Renal pelvis (tissue), 4 donors: ENCODE results near the gene SHISA4. TPM values are rescaled to one million over a fixed set of nuclear protein-coding genes. Genes with fewer than 3 reads are reported as not detected.

Experiments
- DNase-seq: peaks from one replicate; pipeline ENCODE4 v3.0.0-alpha.2; 2013
- polyA plus RNA-seq, 3 donors: library from polyadenylated mRNA; unstranded; fragments of 120-200 nt; gene quantifications; one replicate each; pipeline ENCODE4 v1.2.1, GENCODE V29; 2013; ENCODE audit not compliant: insufficient read length in 3 of 3

SHISA4 gene
- polyA plus RNA-seq, 3 donors: 16.2 to 17.1 (median 16.9) TPM

DNA sequence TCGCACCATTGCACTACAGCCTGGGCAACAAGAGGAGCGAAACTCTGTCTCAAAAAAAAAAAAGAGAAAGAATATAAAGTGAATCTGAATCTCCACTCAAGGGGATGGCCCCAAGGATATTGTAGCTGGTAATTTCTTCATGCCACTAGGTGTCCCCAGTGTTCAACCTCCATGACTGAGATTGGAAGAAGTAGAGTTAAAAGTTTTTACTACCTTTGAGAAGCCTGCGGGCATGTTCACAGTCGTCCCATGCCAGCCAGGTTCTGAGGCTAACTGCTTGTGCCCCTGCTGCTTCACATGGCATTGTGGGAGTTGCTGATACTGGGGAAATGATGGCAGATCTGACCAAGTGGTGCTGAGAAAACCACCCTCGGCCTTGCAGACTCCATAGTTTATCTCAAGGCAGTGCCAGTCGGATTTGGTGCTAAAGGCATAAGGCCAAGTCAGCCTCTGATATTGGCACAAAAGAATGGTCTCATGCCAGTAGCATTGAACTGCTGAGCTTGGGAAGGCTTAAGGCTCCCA, 10.8 kb upstream of the SHISA4 start:
- peak; percentile 67 for DNase-seq

- no peak for DNase-seq
These were observed 7.6 kb upstream of the SHISA4 start for GRCh38 chr1:201880928-201881571.

DNA sequence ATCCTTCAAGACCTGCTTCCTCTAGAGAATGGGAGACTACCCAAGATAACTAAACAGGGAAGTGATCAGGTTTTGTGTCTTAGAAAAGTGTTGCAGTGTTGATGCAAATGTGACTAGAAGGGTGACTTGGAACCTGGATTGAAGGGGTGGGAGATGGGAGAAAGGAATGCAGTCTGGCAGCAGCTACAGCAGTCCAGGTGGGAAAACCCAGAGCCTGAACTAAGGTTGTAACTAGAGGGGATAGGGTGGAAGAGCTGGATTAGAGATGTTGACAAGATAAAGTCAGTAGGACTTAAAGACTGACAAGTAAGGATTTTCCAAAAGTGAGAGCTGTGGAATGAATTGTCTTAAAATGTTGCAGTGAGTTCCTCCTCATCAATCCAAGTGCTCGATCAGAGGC, 7.1 kb upstream of the SHISA4 start:
- no peak for DNase-seq

GRCh38 chr1:201882665-201883132, 6.0 kb upstream of the SHISA4 start:
- DNase-seq: no peak

DNA sequence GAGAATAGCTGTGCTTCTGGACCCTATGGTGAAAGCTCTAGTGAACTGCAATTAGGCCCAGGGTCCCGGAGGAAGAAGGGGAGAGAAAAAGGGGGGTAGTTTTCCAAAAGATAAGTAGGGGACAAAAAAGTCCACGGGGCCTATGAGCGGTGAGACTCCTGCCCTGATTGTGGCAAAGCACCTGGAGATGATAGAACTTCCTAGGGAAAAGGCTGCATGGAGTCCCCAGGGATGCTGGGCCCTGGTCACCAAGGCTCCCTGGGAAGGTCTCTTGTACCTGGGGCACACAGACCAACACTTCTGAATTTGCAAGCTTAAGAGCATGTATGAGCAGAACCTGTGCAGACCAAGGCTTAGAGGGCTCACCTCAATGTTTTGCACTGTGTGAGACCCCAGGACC, 5.4 kb upstream of the SHISA4 start:
- no peak for DNase-seq

DNA sequence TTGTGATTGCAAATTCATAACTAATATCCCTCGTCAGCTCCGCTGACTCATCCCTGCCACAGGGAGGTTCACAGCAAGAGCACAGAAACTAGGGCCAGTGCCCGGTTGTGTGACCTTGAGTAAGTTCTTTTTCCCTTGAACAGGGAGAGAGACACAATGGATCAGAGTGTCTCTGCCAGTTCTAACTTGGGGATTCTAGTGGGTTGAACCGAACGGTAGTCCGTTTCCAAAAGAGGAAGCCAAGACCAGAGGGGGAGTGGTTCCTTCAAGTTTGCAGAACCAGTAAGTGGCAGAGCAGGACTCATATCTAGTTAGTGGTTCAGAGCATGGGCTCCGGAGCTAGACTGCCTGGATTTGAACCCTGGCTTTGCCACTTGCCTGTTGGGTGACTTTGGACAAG, 4.9 kb upstream of the SHISA4 start:
- no peak for DNase-seq

- no peak for DNase-seq
These were observed 4.3 kb upstream of the SHISA4 start for GRCh38 chr1:201884425-201884824.

DNA sequence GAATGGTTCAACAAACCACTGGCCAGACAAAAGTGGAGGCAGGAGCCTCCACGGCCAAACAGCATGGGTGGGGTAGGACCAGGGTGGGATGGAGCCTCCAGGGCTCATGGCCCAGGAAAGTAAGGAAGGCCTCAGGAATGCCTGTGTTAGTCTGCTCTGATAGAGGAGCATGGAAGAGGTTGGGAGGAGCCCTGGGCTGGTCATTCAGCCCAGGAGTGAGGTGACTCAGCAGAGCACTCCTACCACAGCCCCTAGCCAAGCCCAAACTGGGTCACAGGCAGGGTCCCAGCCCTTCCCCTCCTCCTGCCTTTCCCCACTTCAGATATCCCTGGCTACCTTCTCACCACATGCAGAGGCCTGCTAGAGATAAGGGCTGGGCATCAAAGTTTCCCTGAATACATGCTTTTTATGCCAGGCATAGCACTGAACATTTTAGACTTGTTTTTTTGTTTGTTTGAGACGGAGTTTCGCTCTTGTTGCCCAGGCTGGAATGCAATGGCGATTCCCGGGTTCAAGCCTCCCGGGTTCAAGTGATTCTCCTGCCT, 3.1 kb upstream of the SHISA4 start:
- DNase-seq: no peak

- DNase-seq: no peak
These were observed 2.4 kb upstream of the SHISA4 start for GRCh38 chr1:201886103-201886885.

DNA sequence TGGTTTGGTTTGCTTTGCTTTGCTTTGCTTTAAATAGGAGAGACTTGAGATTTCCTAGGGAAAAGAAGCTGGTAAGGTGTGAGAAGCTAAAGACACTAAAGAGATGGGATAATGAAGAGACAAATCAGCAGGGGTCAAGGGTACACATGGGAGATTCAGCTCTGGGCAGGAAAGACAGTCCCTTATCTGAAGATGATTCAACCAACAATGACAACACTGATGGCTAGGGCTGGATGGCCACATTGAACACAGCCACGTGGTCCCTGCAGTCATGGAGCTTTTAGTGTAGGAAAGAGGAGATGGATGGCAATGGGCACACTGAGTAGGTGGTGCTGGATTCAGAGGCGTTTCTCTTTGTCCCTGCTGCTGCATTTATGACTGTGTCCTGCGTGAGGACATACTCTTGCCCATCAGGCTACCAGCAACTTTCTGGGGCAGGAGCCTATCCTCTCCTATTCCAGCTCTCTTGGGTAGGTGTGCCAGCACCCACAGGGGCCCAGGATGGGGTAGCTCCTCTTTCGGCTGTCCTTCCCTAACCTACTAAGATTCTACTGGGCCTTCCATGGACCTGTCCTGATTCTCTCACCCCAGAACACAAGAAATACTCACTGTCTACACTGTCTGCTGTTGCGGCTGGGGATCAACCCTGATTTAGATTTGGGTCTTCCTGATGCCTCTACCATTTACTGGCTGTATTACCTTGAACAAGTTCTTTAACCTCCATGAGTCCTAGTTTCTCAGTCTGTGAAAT, 1.4 kb upstream of the SHISA4 start:
- no peak for DNase-seq

GRCh38 chr1:201889090-201889968, 631 bp downstream of the SHISA4 start:
- DNase-seq: no peak

GRCh38 chr1:201890223-201890622, 1.5 kb downstream of the SHISA4 start:
- DNase-seq: no peak

DNA sequence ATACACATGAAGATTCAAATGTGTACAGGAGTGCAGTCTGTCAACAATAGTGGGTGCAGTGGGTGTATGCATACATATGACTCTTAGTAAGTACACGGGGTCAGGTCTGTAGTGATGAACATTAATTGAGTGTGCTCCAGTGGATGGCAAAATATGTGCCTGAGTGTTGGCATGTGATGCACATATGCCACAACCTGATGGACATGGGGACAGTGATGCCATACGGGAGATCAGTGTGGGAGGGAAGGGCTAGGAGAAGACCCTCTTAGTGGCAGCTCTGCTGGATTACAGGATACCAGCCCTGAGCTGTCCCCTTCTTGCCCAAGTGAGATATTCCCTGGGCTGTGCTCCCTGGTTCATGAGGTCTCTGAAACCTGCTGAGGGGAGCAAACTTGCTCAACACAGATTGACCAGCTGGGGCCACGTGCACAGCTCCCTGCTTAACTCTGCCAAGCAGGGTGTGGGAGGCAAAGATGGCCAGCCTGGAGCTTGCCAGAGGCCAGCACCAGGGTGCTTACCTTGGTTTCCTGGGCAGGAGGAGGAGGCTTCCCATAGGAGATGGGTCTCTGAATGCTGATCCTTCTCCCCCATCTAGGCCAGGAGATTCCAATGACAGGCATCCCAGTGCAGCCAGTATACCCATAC, 2.2 kb downstream of the SHISA4 start:
- DNase-seq: no peak

DNA sequence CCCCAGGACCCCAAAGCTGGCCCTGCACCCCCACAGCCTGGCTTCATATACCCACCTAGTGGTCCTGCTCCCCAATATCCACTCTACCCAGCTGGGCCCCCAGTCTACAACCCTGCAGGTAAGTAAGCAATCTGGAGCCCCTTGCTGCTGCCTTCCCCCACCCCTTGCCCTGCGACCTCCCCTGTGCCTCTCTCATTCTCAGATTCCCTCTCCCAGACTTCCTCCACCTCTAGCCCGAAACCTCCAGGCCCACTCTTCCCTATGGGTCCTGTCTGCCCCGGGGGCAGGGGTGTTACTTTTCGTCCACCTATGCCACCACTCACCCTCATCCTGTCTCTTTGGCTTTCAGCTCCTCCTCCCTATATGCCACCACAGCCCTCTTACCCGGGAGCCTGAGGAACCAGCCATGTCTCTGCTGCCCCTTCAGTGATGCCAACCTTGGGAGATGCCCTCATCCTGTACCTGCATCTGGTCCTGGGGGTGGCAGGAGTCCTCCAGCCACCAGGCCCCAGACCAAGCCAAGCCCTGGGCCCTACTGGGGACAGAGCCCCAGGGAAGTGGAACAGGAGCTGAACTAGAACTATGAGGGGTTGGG, 2.9 kb downstream of the SHISA4 start:
- no peak for DNase-seq

DNA sequence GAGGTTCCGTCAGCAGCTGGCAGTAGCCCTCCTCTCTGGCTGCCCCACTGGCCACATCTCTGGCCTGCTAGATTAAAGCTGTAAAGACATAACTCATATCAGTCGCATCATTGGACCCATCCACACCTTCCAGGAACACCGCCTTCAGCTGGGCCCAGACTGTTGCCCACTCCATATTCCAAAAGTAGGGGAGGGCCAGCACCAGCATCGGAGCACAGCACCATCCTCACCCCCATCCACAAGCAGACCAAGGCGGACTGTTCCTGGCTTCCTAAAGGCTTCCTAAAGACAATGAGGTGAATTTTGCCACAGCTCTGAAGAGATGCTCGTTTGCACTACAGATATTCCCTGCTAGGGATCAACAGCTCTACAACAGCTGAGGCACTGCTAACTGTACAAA, 3.5 kb downstream of the SHISA4 start:
- no peak for DNase-seq

DNA sequence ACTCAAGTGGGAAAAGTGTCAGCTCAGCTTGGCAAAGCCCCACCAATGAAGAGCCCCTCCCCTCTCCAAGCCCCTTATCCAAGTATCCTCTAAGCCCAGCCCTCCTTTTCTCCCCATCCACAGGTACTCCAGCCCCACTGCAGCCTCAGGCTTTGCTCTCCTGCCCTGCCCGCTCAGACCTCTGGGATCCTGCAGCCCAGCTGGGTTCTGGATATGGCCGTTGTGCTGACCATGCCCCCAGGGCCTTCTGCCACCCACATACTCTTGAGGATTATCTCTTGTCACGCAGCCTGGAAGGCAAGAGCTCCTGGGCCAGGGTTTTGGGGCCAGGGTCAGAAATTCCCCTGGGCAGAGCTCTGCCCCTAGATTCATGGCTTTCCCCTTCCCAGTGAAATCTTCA, 4.7 kb downstream of the SHISA4 start:
- DNase-seq: no peak

DNA sequence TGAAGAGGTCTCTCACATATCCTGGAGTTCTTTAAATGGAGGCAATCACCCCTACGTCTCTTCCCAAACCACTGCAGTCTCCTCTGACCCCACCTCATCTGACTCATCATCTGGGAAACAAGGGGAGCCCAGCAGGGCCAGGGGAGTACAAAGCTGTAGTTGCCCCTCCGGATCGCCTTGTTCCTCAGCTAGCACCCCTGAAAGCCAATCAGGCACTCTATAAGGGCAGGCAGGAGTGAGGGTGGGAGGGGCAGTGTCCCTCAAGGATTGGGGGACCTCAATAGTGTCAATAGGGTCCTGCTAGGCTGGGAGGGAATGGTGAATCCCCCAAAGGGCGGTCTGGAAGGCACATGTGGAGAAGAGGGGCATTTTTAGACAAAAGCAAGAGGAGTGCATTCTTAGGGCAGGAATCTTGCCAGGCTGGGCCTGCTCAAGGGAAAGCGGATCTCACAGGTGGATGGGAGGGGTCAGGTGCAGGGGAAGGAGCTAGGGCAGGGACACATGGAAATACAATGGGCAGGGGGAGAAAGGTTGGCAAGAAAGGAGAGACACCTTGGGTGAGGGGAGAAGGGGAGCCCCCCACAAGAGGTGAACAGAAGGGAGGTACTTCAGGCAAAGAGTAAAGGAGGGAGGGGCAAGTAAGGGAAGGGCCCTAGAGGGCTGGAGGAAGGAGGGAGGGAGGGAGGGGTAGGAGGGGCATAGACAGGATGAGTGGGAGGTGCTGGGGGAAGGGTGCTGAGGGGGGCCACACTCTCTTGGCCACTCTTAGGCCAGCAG, 5.8 kb downstream of the SHISA4 start:
- DNase-seq: no peak

GRCh38 chr1:201895120-201895665, 6.5 kb downstream of the SHISA4 start:
- DNase-seq: no peak
